ENCODE data around the gene FCGR3B.
"Not testable (repeated sequence)": the region's sequence is repeated elsewhere in the genome, so short reads cannot be mapped to it uniquely, and the experiment has no call there.

Gene FCGR3B

GRCh38 chr1:161631076-161631475 is at the start of gene FCGR3B:
Gene FCGR3B (minus strand): TSS chr1:161631176. CDS start chr1:161631094, 82 bp downstream.
- DNase-seq, result no peak

DNA sequence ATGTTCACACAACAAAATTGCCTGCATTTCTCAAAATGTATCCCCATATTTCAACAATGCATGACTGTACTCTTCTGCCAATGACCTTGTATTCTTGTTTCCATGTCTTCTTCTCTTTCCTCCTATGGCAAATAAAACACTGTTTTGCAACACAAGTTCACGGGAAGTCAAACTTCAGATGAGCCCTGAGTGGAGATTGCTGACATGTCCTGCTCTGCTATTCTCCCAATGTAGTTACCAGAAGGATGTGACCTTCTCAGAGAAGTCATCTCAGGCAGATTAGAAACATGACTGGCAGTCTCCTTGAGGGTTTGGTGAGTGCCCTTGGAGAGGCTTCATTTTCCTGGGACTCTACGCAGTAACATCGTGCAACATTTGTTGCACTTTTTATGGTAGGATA is 47.5 kb upstream of the FCGR3B start:
- no peak for DNase-seq

- DNase-seq, result no peak
Observed at GRCh38 chr1:161676958-161677689, 46.1 kb upstream of the FCGR3B start.

GRCh38 chr1:161676441-161676840 is 45.5 kb upstream of the FCGR3B start:
- DNase-seq, result no peak

- not testable (repeated sequence) for DNase-seq
Observed at GRCh38 chr1:161674908-161675307, 43.9 kb upstream of the FCGR3B start.

DNA sequence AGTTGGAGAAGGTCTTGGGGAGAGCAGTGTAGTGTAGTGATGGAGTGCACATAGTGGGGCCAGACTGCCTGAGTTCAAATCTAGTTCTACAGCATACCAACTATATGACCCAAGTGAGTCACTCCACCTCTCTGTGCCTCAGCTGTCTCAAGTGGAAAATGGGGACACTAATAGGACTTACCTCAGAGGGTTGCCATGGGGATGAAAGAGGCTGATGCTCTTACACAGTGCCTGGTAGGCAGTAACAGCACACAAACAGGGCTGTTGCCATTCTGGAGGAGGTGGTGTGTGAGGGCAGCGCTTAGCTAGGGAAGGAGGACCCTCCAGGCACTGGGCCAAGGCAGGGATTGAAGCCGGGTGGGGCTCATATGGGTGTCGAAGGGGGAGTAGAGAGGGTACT is 43.5 kb upstream of the FCGR3B start:
- not testable (repeated sequence) for DNase-seq

DNA sequence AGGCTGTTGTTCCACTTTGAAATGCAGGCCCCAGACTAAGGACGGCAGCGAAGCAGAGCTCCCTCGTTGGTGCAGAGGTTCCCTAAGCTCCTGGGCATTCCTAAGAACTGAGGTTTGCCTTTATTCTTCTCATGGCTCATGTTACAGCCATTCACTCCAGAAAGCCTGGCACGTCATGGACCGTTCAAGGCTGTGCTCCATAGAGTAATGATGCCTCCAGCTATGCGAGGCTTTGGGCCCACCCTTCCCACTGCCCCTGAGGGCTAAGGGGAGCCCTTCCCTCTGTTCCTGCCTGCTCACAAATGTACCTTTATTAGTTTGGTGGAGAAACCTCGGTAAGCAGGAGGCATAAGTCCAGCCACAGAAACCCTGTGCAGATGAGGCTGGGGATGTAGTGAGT is 42.5 kb upstream of the FCGR3B start:
- DNase-seq, result not testable (repeated sequence)

DNA sequence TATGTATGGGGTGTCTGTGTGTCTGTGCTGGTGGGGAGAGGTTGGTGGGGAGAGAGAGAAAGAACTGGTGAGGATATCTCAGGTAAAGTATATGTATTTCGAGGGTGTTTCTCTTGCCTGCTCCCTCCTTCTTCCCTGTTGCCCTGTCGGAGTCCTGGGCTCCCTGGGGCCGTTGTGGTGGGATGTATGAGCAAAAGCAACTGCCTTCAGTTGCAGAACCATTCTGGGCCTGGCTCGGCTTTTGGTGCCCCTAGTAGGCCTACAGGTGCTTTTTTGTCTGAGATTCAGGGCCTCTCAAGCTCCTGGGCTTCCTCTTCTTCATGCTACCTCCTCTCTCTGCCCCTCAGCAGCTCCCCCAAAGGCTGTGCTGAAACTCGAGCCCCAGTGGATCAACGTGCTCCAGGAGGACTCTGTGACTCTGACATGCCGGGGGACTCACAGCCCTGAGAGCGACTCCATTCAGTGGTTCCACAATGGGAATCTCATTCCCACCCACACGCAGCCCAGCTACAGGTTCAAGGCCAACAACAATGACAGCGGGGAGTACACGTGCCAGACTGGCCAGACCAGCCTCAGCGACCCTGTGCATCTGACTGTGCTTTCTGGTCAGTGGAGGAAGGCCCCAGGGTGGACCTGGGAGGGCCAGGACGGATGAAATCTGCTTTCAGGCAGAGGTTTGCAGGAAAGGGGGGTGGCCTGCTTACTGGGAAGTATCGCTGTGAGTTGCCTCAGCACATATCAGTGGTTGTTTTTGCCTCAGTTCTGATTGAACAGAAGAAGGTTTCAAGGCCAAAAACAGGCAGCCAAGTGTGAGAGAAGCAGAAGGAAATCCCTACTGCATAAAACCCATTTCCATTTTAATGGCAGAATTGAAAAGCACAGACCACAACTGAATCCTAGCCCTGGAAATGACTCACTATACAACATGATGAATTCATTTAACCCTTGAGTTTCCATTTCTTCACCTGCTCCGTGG is 40.4 kb upstream of the FCGR3B start:
- DNase-seq, result not testable (repeated sequence)

GRCh38 chr1:161664689-161665088 is 33.7 kb upstream of the FCGR3B start:
- not testable (repeated sequence) for DNase-seq

GRCh38 chr1:161663569-161663968 is 32.6 kb upstream of the FCGR3B start:
- not testable (repeated sequence) for DNase-seq

DNA sequence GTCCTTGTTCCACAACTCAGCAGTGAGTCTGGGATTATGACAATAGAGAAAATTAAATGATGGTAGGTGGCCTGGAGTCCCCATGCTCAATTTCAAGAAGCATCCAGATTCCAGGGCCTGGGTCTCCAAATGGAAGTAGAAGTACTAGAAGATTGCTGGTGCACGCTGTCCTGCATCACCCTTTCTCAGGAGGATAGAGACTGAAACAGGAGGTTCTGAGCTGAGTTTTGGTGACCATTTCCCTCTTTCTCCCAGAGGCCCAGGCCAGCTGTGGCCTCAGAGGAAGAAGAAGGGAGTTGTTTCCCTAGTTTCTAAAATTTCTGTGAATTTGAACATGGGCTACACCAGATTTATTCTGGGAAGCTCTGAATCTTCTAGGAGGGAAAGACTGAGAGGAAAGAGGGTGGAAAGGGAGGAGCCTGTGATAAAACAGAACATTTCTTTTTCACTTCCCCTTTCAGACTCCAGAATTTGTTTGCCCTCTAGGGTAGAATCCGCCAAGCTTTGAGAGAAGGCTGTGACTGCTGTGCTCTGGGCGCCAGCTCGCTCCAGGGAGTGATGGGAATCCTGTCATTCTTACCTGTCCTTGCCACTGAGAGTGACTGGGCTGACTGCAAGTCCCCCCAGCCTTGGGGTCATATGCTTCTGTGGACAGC is 31.8 kb upstream of the FCGR3B start, which contains the start of gene FCGR2B:
Gene FCGR2B (plus strand): TSS at position 460 of the 656 bp plus-strand sequence. CDS start 99 bp downstream, at position 559.
- DNase-seq, result not testable (repeated sequence)

- not testable (repeated sequence) for DNase-seq
Observed at GRCh38 chr1:161661660-161662311, 30.8 kb upstream of the FCGR3B start.

- not testable (repeated sequence) for DNase-seq
Observed at GRCh38 chr1:161658524-161658923, 27.5 kb upstream of the FCGR3B start.

GRCh38 chr1:161653971-161654370 is 23.0 kb upstream of the FCGR3B start:
- DNase-seq, result not testable (repeated sequence)

DNA sequence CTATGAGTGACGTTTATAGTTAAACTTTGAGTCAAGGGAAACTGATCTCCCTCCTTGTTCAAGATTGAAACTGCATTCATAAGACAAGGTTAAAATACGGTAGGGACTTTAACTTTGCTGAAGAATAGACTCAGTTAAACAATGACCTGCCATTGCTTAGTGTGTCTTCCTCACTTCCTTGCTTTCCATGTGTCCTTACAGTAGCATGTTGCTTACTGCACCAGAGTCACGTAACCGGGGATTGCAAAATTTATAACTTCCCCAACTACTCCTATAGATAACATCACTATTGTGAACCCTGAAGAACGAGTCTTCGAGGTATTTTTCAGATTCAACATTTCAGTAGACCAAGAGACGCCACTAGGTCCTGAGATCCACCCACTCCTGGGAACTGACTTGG is 22.6 kb upstream of the FCGR3B start:
- DNase-seq, result not testable (repeated sequence)

GRCh38 chr1:161647507-161648360 is 16.8 kb upstream of the FCGR3B start:
- not testable (repeated sequence) for DNase-seq

DNA sequence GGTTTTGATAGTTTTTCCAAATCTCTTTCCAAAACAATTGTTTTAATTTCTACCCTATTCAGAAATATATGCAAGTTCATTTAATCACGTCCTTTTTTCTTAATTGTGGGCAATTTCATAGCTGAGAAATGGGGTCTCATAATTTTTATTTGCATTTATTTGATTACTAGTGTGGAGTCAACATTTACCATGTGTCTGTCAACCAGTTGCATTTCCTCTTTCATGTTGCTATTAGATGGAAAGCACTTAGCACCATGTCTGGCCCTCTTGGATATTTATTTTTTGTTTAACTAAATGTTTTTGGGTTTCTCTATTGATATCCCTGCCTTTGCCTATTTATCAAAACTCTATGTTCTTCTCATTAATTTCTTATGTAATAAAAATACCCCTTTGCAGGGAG is 13.9 kb upstream of the FCGR3B start:
- DNase-seq, result not testable (repeated sequence)

- DNase-seq, result not testable (repeated sequence)
Observed at GRCh38 chr1:161643481-161644208, 12.7 kb upstream of the FCGR3B start.

GRCh38 chr1:161642697-161643096 is 11.7 kb upstream of the FCGR3B start:
- DNase-seq, result not testable (repeated sequence)

DNA sequence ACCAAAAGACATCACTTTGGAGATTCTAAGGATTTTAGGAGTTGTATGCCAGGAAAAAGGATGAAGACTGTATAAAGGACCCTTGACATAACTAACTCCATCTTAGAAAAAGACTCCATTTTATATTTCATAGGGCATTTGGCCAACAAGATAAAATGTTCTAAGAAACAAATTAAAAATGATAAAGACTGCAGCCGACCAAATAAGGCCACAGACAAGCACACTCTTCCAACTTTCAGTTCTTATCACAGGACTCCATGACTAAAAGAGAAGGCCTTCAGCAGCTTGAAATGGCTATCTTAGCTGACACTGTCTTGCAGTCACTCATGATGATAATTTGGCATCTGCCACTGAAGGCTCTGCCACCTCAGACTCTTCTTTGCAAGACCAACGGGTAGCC is 8.2 kb upstream of the FCGR3B start:
- not testable (repeated sequence) for DNase-seq

Data from NCI-H1092 (cell line).